GM19351 (cell line): ENCODE data around the gene TAOK1.

Experiments used
- ATAC-seq: cut with Tn5 transposase; IDR thresholded peaks from one replicate; pipeline ENCODE4 v1.9.1; 2021; ENCODE audit warnings: mild to moderate bottlenecking, moderate library complexity; ENCODE audit not compliant: unreplicated experiment

Gene TAOK1

GRCh38 chr17:29593591-29594518 lies 203.7 kb downstream of the TAOK1 start:
- ATAC-seq: no peak

GRCh38 chr17:29594519-29595090 lies 204.4 kb downstream of the TAOK1 start:
- no peak for ATAC-seq

- no peak for ATAC-seq
Observed at GRCh38 chr17:29595107-29595942, 205.2 kb downstream of the TAOK1 start.

GRCh38 chr17:29595943-29596774 lies 206.0 kb downstream of the TAOK1 start:
- ATAC-seq: no peak

GRCh38 chr17:29596811-29597210 lies 206.6 kb downstream of the TAOK1 start:
- ATAC-seq: no peak

- no peak for ATAC-seq
Observed at GRCh38 chr17:29597361-29598172, 207.4 kb downstream of the TAOK1 start.
